Common myeloid progenitor, CD34-positive (primary cell): ENCODE results near the gene KCNG2.
"Not testable (repeated sequence)": the region's sequence is repeated elsewhere in the genome, so short reads cannot be mapped to it uniquely, and the experiment has no call there.

Source experiments
- CTCF ChIA-PET: fragments of 350-600 bp; sonication (Branson Sonifier 250); formaldehyde crosslinking; loops from one replicate; lab custom pipeline; 2021; ENCODE audit warnings: antibody characterized with exemption; lab: Charles Lee
- POLR2A ChIA-PET: fragments of 350-600 bp; sonication (Branson Sonifier 250); formaldehyde crosslinking; loops from one replicate; lab custom pipeline; 2021; ENCODE audit warnings: antibody characterized with exemption; lab: Charles Lee
- DNase-seq, 3 donors: peaks; one replicate each; pipeline versions ENCODE4 v3.0.0 to v3.0.0-alpha.2; 2013
- H3K27ac ChIP-seq, 2 experiments: 1 replicate in 1 of 2; 2 replicates in 1 of 2; pipeline ENCODE4 v1.7.0; 2013; ENCODE audit warnings: inconsistent platforms in 2 of 2, low read length in 2 of 2, mild to moderate bottlenecking in 2 of 2, low read depth in 1 of 2, moderate library complexity in 1 of 2; ENCODE audit not compliant: severe bottlenecking in 2 of 2, insufficient read depth in 1 of 2, poor library complexity in 1 of 2
- H3K27me3 ChIP-seq, 5 experiments: replicated peaks in 2 of 5; 1 replicate in 3 of 5; 2 replicates in 2 of 5; pipeline versions ENCODE4 v1.6.1 to v1.7.0; 2013; ENCODE audit warnings: low read length in 4 of 5, mild to moderate bottlenecking in 2 of 5, moderate library complexity in 2 of 5, inconsistent platforms in 1 of 5; ENCODE audit not compliant: insufficient read depth in 5 of 5, control insufficient read depth in 4 of 5
- H3K36me3 ChIP-seq, 4 experiments: 1 replicate in 2 of 4; 2 replicates in 2 of 4; pipeline versions ENCODE4 v1.6.1 to v1.7.0; 2013; ENCODE audit warnings: low read length in 3 of 4, control low read depth in 1 of 4, mild to moderate bottlenecking in 1 of 4; ENCODE audit not compliant: control insufficient read depth in 4 of 4, insufficient read depth in 4 of 4
- H3K4me1 ChIP-seq, 4 experiments: 1 replicate in 3 of 4; 2 replicates in 1 of 4; pipeline versions ENCODE4 v1.6.1 to v1.7.1; 2013; ENCODE audit warnings: low read length in 3 of 4, mild to moderate bottlenecking in 3 of 4, control low read depth in 1 of 4, inconsistent platforms in 1 of 4, moderate library complexity in 1 of 4; ENCODE audit not compliant: control insufficient read depth in 4 of 4, insufficient read depth in 4 of 4; ENCODE audit errors: control extremely low read depth in 1 of 4
- H3K4me3 ChIP-seq, 7 experiments: 1 replicate in 4 of 7; 2 replicates in 3 of 7; pipeline versions ENCODE4 v1.5.1 to v1.7.0; 2013; ENCODE audit warnings: mild to moderate bottlenecking in 7 of 7, low read length in 6 of 7, moderate library complexity in 6 of 7, inconsistent platforms in 2 of 7, low read depth in 2 of 7, control low read depth in 1 of 7; ENCODE audit not compliant: insufficient read depth in 4 of 7, control insufficient read depth in 1 of 7; ENCODE audit errors: extremely low read depth in 1 of 7
- H3K9me3 ChIP-seq, 5 experiments: 1 replicate in 4 of 5; 2 replicates in 1 of 5; pipeline versions ENCODE4 v1.6.1 to v1.7.1; 2013; ENCODE audit warnings: low read length in 4 of 5, mild to moderate bottlenecking in 2 of 5, inconsistent platforms in 1 of 5, low read depth in 1 of 5, moderate library complexity in 1 of 5; ENCODE audit not compliant: control insufficient read depth in 4 of 5, insufficient read depth in 2 of 5; ENCODE audit errors: control extremely low read depth in 1 of 5
- WGBS: methylation state at CpG from one replicate; pipeline ENCODE4 v1.1.5; 2013; ENCODE audit not compliant: insufficient coverage; 5-methylcytosine and 5-hydroxymethylcytosine counted together

The KCNG2 gene

DNA sequence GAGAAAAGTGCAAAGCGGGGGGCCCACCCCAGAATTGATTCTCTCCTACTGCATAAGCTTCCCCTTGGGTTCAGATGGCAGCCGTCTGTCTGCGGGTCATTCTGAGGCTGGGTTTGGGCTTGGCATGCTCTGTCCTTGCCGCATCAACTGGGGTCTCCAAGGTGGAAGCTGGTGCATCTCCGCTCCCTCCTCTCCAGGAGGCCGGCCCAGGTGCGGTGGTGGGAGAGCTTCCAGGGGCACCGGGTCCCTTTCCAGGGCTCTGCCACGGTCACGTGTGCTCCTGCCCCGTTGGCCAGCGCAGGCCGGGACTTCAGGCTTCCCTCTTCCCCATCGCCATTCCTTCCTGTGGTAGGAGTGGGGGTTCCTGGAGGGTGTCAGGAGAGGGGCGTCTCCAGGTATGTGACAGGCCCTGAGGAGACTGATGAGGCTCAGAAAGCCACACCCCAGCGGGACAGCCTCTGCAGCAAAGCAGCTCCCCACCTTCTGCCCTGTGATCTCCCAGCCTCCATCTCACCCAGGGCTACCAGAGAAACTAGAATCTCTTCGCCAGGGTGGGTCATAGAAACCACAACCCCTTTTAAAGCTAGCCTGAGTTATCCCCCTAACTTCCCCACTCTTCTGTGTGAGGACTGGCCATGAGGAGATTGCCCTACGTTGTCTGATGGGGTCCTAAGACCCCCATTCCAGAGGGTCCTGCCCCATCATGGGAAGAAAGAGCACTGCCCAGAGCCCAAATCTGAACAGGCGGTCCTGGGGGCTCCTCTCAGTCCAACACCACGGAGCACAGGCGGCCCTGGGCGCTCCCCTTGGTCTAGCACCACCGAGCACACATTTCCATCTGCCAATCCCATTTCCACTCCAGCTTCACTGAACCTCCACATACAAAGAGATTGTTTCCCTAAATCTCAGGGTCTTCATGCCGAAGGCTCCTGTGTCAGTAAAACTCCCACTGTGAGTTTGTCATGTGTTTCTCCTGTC is 77.1 kb downstream of the KCNG2 start:
- H3K4me3 ChIP-seq: no peak overlapping the region
- DNase-seq: no peak
- H3K9me3 ChIP-seq: peaks cover 0 to 6% (median 0%) of the 10 kb centered on the region in 5 experiments
- no peaks in the 10 kb centered on the region for H3K36me3 ChIP-seq
- POLR2A ChIA-PET: no interaction called here
- peaks cover 0 to 3% (median 2%) of the 10 kb centered on the region in 4 experiments for H3K4me1 ChIP-seq
- H3K27ac ChIP-seq: no peak overlapping the region
- 89% methylated on average over 21 of the region's 24 CpGs for WGBS
- CTCF ChIA-PET: no interaction called here
- peaks cover 0 to 15% (median 0%) of the 10 kb centered on the region in 5 experiments for H3K27me3 ChIP-seq

DNA sequence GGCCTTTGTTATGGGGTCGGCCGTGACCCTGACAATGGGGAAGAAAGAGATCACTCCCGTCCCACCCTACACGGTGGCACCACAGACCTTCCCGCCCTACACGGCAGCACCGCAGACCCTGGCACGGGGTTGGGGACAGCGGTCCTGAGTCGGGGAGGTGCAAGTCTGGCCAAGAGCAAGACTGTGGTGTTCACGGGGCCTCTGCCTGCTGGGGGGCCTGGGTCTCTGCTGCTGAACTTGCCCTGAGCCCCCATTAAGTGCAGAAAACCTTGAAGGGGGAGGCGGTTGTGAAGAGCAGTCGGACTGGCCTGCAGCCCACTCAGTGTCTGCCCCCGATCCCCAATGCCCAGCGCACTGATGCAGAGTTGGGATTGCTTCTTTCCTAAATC is 77.8 kb downstream of the KCNG2 start:
- Histone ChIP-seq H3K27ac (no peak overlapping the region), H3K36me3 (no peaks in the 10 kb centered on the region), H3K4me1 (peaks cover 0 to 3% (median 2%) of the 10 kb centered on the region in 4 experiments), H3K9me3 (peaks cover 0 to 6% (median 0%) of the 10 kb centered on the region in 5 experiments), H3K27me3 (peaks cover 0 to 15% (median 0%) of the 10 kb centered on the region in 5 experiments), H3K4me3 (no peak overlapping the region)
- DNase-seq: no peak
- CTCF ChIA-PET: no interaction called here
- 98% methylated on average over 14 of the region's 15 CpGs for WGBS
- POLR2A ChIA-PET: no interaction called here

DNA sequence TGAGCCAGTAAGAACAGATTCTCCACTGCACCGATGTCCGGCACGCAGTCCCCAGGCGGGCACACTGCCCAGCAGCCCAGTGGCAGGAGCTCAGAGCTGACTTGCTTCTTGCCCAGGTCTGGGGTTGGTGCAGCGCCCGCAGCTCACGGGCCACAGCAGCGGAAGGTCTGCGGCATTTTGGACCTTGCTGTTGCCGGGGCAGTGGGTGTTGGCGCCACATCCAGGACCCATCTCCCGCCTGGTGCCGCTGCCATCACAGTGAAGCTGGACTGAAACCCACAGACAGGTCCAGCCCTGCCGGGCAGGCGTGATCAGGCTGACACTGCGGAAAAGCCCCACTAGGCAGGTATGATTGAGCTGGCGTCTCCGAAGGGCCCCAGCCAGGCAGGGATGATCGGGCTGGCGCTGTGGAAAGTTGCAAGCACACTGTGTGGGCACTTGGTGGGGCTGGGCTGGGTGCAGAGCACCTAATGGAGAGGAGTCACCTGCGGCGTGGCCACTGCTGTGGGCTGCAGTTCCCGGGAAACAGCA is 78.3 kb downstream of the KCNG2 start:
- WGBS: 86% methylated on average over 23 of the region's 23 CpGs
- peaks cover 0 to 6% (median 0%) of the 10 kb centered on the region in 5 experiments for H3K9me3 ChIP-seq
- DNase-seq: no peak
- CTCF ChIA-PET: no interaction called here
- peaks cover 0 to 15% (median 0%) of the 10 kb centered on the region in 5 experiments for H3K27me3 ChIP-seq
- no peaks in the 10 kb centered on the region for H3K36me3 ChIP-seq
- H3K27ac ChIP-seq: no peak overlapping the region
- POLR2A ChIA-PET: no interaction called here
- no peak overlapping the region for H3K4me3 ChIP-seq
- H3K4me1 ChIP-seq: peaks cover 0 to 3% (median 2%) of the 10 kb centered on the region in 4 experiments

DNA sequence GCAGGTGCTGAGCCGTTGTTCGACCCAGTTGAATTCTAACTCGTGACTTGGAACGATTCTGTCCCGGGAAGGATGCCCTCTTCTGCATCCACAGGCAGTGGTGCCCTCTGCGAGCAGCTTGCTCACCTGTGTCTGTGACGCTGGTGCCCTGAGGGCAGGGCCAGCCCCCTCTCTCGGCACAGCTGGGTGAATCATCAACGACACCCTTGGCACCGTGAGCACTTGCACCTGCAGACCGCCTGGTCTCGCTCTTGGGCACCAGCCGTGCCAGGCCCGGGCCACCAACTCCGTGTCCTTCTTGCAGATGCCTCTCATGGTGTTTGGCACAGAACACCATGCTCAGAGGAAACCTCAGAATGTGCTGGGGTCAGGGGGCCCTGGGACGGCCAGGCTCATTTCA is 78.8 kb downstream of the KCNG2 start:
- ChIA-PET POLR2A (no interaction called here), CTCF (no interaction called here)
- H3K27ac ChIP-seq: no peak overlapping the region
- peaks cover 0 to 15% (median 0%) of the 10 kb centered on the region in 5 experiments for H3K27me3 ChIP-seq
- 91% methylated on average over 14 of the region's 16 CpGs for whole genome bisulfite sequencing
- H3K9me3 ChIP-seq: peaks cover 0 to 6% (median 0%) of the 10 kb centered on the region in 5 experiments
- H3K4me1 ChIP-seq: peaks cover 0 to 3% (median 2%) of the 10 kb centered on the region in 4 experiments
- H3K4me3 ChIP-seq: no peak overlapping the region
- no peak for DNase-seq
- no peaks in the 10 kb centered on the region for H3K36me3 ChIP-seq

DNA sequence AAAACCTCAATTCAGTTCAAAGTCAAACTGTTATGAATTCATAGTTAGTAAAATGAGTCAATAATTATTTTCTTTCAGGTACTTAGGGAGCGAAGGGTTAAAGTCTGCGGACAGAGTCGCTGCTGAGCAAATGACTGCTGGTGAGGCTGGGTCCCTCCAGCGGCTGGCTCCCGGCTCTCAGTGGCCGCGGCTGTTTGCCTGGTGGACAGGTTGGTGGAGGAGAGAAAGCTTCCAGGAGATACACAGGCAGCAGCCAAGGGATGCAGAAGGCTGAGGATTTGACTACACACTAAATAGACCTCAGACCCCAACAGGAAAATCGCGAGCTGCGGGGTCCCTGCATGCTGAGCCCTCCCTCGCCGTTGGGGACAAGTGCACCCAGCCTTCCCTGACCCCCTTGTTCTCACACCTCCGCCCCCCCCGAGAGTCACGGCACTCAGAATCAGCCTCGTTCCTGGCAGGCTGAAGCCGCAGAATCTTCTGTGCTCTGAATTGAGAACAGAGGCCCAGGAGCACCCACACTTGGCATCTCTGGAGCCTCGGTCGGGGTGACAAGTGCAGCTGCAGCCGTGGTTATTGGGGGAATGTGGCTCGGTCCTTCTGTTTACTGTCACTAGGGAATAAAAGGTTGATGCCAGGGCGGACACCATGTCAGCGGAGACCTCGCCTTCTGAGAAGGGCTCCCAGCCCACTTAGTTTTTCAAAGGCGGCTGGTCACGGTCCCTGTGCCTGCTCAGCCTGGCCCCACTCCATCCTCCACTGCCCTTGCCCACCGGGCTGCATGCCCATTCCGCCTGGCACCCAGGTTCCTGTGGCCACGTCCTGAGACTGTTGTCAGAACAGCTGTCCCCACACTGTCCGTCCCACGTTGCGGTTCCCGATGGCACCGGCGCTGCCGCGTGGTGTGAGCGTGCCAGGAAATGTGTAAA is 79.7 kb downstream of the KCNG2 start:
- no peaks in the 10 kb centered on the region for H3K36me3 ChIP-seq
- ChIA-PET POLR2A (no interaction called here), CTCF (no interaction called here)
- H3K4me3 ChIP-seq: no peak overlapping the region
- H3K4me1 ChIP-seq: peaks cover 0 to 3% (median 2%) of the 10 kb centered on the region in 4 experiments
- peaks cover 0 to 15% (median 0%) of the 10 kb centered on the region in 5 experiments for H3K27me3 ChIP-seq
- H3K9me3 ChIP-seq: peaks cover 0 to 6% (median 0%) of the 10 kb centered on the region in 5 experiments
- DNase-seq: no peak
- 64% methylated on average over 37 of the region's 38 CpGs for WGBS
- no peak overlapping the region for H3K27ac ChIP-seq

DNA sequence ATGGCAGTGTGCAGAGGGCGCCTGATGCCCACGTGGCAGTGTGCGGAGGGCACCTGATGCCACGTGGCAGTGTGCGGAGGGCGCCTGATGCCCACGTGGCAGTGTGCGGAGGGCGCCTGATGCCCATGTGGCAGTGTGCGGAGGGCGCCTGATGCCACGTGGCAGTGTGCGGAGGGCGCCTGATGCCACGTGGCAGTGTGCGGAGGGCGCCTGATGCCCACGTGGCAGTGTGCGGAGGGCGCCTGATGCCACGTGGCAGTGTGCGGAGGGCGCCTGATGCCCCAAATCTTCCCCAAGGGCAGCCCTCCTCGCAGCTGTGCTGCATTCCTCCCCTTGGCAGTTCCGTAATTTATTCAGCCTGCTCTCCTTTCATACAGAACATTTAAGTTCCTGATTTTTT is 80.5 kb downstream of the KCNG2 start:
- CTCF ChIA-PET, H3K27ac ChIP-seq, DNase-seq, H3K36me3 ChIP-seq, H3K4me1 ChIP-seq, POLR2A ChIA-PET, H3K9me3 ChIP-seq, H3K4me3 ChIP-seq: not testable (repeated sequence)
- WGBS: 93% methylated on average over 12 of the region's 25 CpGs
- peaks cover 0 to 15% (median 0%) of the 10 kb centered on the region in 5 experiments for H3K27me3 ChIP-seq
